ENCODE data around the gene MYBPC3. TPM values are rescaled to one million over a fixed set of nuclear protein-coding genes. Genes with fewer than 3 reads are reported as not detected.
A peak's percentile ranks its signal among the peaks of the same experiment; 100 is the strongest.

MYBPC3 gene
- total RNA-seq, 4 donors from 2014 or later, result 0.21 to 0.57 TPM; not detected in 2

DNA sequence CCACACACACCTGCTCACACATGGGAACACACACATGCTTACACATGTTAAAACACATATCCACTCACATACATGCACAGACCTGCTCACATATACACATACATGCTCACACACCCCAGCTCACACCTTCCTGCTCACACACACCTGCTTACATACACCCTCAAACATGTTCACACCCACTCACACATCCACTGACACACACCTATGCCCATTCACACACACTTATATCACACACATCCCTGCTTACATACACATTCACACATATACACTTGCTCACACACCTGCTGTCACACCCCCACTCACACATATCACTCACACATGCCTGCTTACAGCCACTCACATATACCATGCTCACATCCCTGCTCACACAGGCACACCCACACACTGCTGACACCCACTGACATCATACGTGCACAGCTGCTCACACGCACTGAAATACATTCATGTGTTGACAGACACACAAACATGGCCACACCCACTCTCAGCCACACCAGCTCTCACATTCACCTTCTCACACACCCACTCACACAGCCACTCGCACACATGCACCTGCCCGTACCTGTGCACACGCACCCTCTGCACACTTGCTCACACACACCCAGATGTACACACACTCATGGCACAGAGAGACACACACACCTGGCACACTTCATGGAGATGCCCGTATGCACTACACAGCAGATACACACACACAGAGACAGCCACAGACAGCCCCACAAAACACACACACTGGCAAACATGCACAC, 5.7 kb upstream of the MYBPC3 start:
- Histone ChIP-seq H3K9me3 (no peaks in the 10 kb centered on the region), H3K4me3 (no peak overlapping the region), H3K4me1 (peaks cover 16% of the 10 kb centered on the region), H3K27ac (no peak overlapping the region), H3K36me3 (no peaks in the 10 kb centered on the region), H3K27me3 (no peaks in the 10 kb centered on the region)
- DNase-seq (ENCODE audit: low spot score in 2 of 2), result no peak
- 80% methylated on average over 6 of the region's 6 CpGs for WGBS
- no peak for TF ChIP-seq EP300 (IDR thresholded peaks at IDR 0.05)
- TF ChIP-seq, protein P1, sequence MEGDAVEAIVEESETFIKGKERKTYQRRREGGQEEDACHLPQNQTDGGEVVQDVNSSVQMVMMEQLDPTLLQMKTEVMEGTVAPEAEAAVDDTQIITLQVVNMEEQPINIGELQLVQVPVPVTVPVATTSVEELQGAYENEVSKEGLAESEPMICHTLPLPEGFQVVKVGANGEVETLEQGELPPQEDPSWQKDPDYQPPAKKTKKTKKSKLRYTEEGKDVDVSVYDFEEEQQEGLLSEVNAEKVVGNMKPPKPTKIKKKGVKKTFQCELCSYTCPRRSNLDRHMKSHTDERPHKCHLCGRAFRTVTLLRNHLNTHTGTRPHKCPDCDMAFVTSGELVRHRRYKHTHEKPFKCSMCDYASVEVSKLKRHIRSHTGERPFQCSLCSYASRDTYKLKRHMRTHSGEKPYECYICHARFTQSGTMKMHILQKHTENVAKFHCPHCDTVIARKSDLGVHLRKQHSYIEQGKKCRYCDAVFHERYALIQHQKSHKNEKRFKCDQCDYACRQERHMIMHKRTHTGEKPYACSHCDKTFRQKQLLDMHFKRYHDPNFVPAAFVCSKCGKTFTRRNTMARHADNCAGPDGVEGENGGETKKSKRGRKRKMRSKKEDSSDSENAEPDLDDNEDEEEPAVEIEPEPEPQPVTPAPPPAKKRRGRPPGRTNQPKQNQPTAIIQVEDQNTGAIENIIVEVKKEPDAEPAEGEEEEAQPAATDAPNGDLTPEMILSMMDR (IDR thresholded peaks at IDR 0.05), result no peak
- no peak for TF ChIP-seq POLR2A (IDR thresholded peaks at IDR 0.05)
- no peak for TF ChIP-seq POLR2AphosphoS5 (IDR thresholded peaks at IDR 0.05)

DNA sequence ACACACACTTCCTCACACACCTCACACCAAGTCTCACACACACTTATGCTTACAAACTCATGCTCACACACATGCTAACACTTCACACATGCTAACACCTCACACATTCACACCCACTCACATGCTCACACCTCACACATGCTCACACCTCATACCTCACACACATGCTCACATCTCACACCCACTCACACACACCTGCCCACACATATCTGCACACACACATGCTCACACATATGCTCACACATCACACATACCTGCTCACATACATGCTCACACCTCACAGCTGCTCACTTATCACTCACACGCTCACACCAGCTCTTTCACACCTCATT, 4.5 kb upstream of the MYBPC3 start:
- DNase-seq (ENCODE audit: low spot score in 2 of 2), result no peak
- no peak for TF ChIP-seq POLR2A (IDR thresholded peaks at IDR 0.05)
- TF ChIP-seq, protein P1 (IDR thresholded peaks at IDR 0.05), result no peak
- no peak for TF ChIP-seq EP300 (IDR thresholded peaks at IDR 0.05)
- TF ChIP-seq POLR2AphosphoS5 (IDR thresholded peaks at IDR 0.05), result no peak
- Histone ChIP-seq H3K27ac (no peak overlapping the region), H3K4me3 (no peak overlapping the region), H3K27me3 (no peaks in the 10 kb centered on the region), H3K36me3 (no peaks in the 10 kb centered on the region), H3K4me1 (peaks cover 14% of the 10 kb centered on the region), H3K9me3 (no peaks in the 10 kb centered on the region)
- 93% methylated on average over 1 of the region's 1 CpG for WGBS

DNA sequence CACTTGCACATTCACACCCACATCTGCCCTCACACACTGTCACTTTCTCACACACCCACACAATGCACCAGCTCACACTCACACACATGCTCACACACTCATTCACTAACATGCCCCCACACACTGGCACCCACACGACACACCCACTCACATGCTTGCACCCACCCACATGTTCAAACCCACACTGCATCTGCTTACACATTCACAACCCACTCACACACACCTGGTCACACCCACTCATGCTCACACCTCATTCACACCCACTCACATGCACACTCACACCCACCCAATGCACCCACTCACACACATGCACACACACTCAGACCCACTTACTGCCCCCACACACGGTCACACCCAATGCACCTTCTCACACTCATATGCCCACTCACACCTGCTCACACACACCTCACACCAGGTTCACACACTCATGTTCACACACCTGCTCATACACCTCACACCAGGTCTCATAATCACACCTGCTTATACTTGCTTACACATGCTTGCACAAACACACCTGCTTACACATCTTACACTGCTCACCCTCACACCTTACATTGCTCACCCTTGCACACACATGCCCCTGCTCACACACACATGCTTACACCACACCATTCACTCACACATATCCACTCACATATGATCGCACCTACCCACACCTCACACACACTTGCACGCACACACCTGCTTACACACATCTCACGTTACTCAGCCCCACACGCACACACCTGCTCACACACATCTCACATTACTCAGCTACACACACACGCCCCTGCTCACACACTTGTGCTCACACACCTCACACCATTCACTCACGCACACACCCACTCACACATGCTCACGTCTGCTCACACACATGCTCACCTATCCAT, 3.9 kb upstream of the MYBPC3 start:
- 79% methylated on average over 9 of the region's 9 CpGs for WGBS

DNA sequence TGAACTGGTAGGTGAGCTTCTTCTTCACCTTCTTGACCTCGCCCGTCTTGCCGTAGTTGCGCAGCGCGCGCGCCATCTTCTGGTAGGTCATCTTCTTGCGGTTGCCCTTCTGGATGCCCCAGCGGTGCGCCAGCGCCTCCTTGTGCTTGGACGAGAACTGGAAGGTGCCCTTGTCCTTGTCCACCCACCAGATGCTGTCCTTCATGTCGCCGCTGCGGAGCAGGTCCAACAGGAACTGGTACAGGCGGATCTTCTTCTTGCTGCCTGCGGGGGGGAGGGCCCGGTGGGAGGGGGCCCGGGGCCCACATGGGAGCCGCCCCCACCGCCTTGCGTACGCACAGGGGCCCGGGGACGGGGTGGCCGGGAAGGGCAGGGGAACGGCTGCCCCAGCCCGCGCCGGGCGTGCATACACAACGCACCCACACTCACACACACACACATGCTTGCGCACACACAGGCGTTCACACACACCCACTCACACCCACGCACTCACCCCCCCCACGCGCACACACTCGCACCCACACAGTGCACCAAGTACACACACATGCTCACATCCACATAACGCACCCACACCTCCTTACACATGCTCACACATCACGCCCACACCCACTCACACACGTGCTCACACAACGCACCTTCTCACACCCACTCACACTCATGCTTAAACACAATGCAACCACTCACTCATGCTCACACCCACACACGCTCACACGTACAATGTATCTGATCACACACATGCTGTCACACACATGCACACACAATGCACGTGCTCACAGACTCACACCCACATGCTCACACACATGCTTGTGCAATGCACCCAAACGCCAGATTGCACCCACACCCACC, 3.0 kb upstream of the MYBPC3 start:
- WGBS, result 39% methylated on average over 21 of the region's 47 CpGs
- H3K4me3 ChIP-seq, result peak overlapping the region; percentile 63
- peak overlapping the region; percentile 64 for H3K27ac ChIP-seq
- no peaks in the 10 kb centered on the region for H3K36me3 ChIP-seq
- TF ChIP-seq EP300 (IDR thresholded peaks at IDR 0.05) (no peak), POLR2A (IDR thresholded peaks at IDR 0.05) (no peak), POLR2AphosphoS5 (IDR thresholded peaks at IDR 0.05) (peak in 2 of 3 donors; percentile 69 to 70)
- TF ChIP-seq, protein P1 (IDR thresholded peaks at IDR 0.05), result peak; percentile 76 to 95
- no peaks in the 10 kb centered on the region for H3K27me3 ChIP-seq
- DNase-seq (ENCODE audit: low spot score in 2 of 2), result peak; percentile 94 to 97
- H3K9me3 ChIP-seq, result no peaks in the 10 kb centered on the region
- peaks cover 14% of the 10 kb centered on the region for H3K4me1 ChIP-seq

More for the DNA sequence above, 3.9 kb upstream of the MYBPC3 start:
- no peak for DNase-seq (ENCODE audit: low spot score in 2 of 2)
- no peaks in the 10 kb centered on the region for H3K27me3 ChIP-seq
- TF ChIP-seq EP300 (IDR thresholded peaks at IDR 0.05) (no peak), POLR2A (IDR thresholded peaks at IDR 0.05) (no peak), POLR2AphosphoS5 (IDR thresholded peaks at IDR 0.05) (no peak)
- TF ChIP-seq, protein P1 (IDR thresholded peaks at IDR 0.05), result no peak
- no peak overlapping the region for H3K4me3 ChIP-seq
- peaks cover 14% of the 10 kb centered on the region for H3K4me1 ChIP-seq
- H3K36me3 ChIP-seq, result no peaks in the 10 kb centered on the region
- H3K9me3 ChIP-seq, result no peaks in the 10 kb centered on the region
- H3K27ac ChIP-seq, result no peak overlapping the region
